ENCODE results near the gene PTPRO.

Gene PTPRO

DNA sequence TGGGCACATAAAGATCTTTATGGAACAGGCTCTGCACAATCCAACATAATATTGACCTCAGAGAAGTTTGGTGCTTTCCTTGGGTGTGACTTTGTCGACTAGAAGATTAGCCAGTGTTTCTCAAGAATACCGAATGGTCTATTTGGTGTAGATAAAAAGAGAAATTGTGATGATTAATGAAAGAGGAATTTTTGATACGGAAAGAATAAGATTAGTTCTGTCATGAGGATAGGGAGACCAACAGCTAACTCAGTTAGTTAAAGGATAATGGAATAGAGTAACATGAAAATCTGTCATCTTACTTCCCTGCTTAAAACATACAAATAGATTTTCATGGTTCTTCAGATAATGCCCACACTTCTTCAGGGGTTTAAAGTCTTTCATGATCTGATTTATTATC is 24.2 kb downstream of the PTPRO start:
- H3K27ac ChIP-seq, result no peak overlapping the region
- TF ChIP-seq ZFX (IDR thresholded peaks at IDR 0.05; ENCODE audit: borderline replicate concordance) (no peak), CTCF (IDR thresholded peaks at IDR 0.05) (no peak)

DNA sequence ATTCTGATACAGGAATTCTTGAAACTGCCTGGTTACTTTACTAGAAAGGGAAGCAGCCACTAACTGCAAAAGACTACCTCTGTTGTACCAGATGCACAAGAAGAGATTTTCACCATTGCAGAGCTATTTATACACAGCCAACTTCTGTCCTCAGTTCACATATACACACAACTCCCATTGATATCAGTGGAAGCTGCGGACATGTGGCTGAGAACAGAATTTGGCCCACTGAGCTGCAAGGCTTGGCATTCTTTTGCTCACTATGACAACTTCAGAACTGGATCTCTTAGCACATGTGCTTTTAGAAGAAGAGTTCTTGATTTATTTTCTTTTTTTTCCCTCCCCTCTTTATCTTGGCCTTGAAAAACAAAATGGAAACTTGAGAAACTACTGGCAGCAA is 28.3 kb downstream of the PTPRO start:
- H3K27ac ChIP-seq, result no peak overlapping the region
- TF ChIP-seq ZFX (IDR thresholded peaks at IDR 0.05; ENCODE audit: borderline replicate concordance), result no peak
- TF ChIP-seq CTCF (IDR thresholded peaks at IDR 0.05), result no peak

GRCh38 chr12:15355766-15356165 is 33.5 kb downstream of the PTPRO start:
- no peak overlapping the region for H3K27ac ChIP-seq
- TF ChIP-seq ZFX (IDR thresholded peaks at IDR 0.05; ENCODE audit: borderline replicate concordance) (no peak), CTCF (IDR thresholded peaks at IDR 0.05) (no peak)

DNA sequence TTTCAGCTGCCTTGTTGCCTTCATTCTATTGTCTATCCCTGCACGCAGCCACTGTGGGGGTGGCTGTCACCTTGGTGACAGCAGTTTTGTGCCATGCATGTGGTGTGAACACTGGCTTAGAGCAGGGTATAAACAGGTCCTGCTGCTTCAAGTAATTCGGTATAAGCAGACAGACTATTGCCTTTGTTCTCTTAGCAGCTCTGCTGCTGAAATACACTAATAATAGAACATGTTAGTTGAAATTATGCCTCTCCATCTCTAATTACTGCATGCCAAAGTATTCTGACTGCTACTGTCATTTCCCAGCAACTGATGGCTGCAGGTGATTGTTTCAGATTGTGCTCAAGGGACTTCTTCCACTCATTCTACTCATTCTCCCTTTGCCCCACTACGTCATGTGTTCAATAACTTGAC is 34.6 kb downstream of the PTPRO start:
- no peak overlapping the region for H3K27ac ChIP-seq
- no peak for TF ChIP-seq CTCF (IDR thresholded peaks at IDR 0.05)
- no peak for TF ChIP-seq ZFX (IDR thresholded peaks at IDR 0.05; ENCODE audit: borderline replicate concordance)

- no peak overlapping the region for H3K27ac ChIP-seq
- TF ChIP-seq CTCF (IDR thresholded peaks at IDR 0.05), result no peak
- no peak for TF ChIP-seq ZFX (IDR thresholded peaks at IDR 0.05; ENCODE audit: borderline replicate concordance)
These were observed 42.2 kb downstream of the PTPRO start for GRCh38 chr12:15364221-15365160.

DNA sequence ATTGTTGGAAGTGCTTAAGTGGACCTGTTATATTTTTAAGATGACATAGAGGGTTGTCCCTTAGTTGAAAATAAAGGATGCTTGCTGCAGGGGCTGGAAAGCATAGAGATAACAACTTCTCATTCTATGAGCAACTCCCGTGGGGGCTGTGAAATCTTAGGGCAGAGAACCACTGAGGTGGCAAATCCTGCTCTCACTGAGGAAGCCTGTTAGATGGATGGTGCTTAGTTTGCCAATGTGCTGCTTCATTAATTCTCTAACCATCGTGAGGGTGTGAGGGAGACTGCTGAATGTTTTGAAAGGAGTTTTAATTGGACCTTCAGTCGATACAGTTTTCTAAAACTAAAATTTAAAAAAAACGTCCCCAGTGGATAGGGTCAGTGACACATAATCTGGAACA is 46.5 kb downstream of the PTPRO start:
- TF ChIP-seq CTCF (IDR thresholded peaks at IDR 0.05) (no peak), ZFX (IDR thresholded peaks at IDR 0.05; ENCODE audit: borderline replicate concordance) (no peak)

GRCh38 chr12:15372352-15372751 is 50.0 kb downstream of the PTPRO start:
- TF ChIP-seq CTCF (IDR thresholded peaks at IDR 0.05) (no peak), ZFX (IDR thresholded peaks at IDR 0.05; ENCODE audit: borderline replicate concordance) (no peak)

More for the DNA sequence above, 46.5 kb downstream of the PTPRO start:
- no peak overlapping the region for H3K27ac ChIP-seq

More at GRCh38 chr12:15372352-15372751, 50.0 kb downstream of the PTPRO start:
- no peak overlapping the region for H3K27ac ChIP-seq
